K562 (cell line): ENCODE results near the gene RARA. TPM values are rescaled to one million over a fixed set of nuclear protein-coding genes. Genes with fewer than 3 reads are reported as not detected.
A peak's percentile ranks its signal among the peaks of the same experiment; 100 is the strongest.

Source experiments
- ARID1B ChIP-seq: fragments of 450-650 bp; IDR thresholded peaks from 2 replicates; pipeline ENCODE4 v1.6.1; 2016; ENCODE audit warnings: antibody characterized with exemption, mild to moderate bottlenecking, inconsistent platforms
- DACH1 ChIP-seq: fragments of 450-650 bp; IDR thresholded peaks from 2 replicates; pipeline ENCODE4 v1.6.1; 2018; ENCODE audit not compliant: partially characterized antibody
- E2F3 ChIP-seq: fragments of 250-450 bp; sonication (Bioruptor Pico); IDR thresholded peaks from 2 replicates; pipeline ENCODE4 v1.4.0; 2020; ENCODE audit warnings: mild to moderate bottlenecking
- ERF ChIP-seq: fragments of 450-650 bp; formaldehyde crosslinking; IDR thresholded peaks from 2 replicates; pipeline ENCODE4 v1.4.0; 2020; ENCODE audit warnings: mild to moderate bottlenecking, mixed read lengths
- HNRNPL ChIP-seq: fragments of 200-400 bp; formaldehyde crosslinking; IDR thresholded peaks from 2 replicates; pipeline ENCODE4 v1.6.1; 2017; ENCODE audit warnings: low read depth, mild to moderate bottlenecking, low read length
- HOXB6 ChIP-seq: fragments of 250-450 bp; sonication (Bioruptor Pico); IDR thresholded peaks from 2 replicates; pipeline ENCODE4 v1.5.1; 2022; ENCODE audit warnings: mild to moderate bottlenecking, borderline replicate concordance
- LEF1 ChIP-seq: fragments of 450-650 bp; IDR thresholded peaks from 2 replicates; pipeline ENCODE4 v1.6.1; 2016; ENCODE audit warnings: mild to moderate bottlenecking
- MCM3 ChIP-seq: fragments of 450-650 bp; IDR thresholded peaks from 2 replicates; pipeline ENCODE4 v1.6.1; 2016
- MTF1 ChIP-seq: fragments of 250-450 bp; sonication (Bioruptor Pico); IDR thresholded peaks from 2 replicates; pipeline ENCODE4 v1.9.0; 2021; ENCODE audit warnings: moderate library complexity, mild to moderate bottlenecking, inconsistent platforms, borderline replicate concordance
- NFXL1 ChIP-seq: fragments of 450-650 bp; formaldehyde crosslinking; IDR thresholded peaks from 2 replicates; pipeline ENCODE4 v1.4.0; 2021; ENCODE audit warnings: mild to moderate bottlenecking
- PCBP1 ChIP-seq: fragments of 200-400 bp; formaldehyde crosslinking; IDR thresholded peaks from 2 replicates; pipeline ENCODE4 v1.6.1; 2018; ENCODE audit warnings: mild to moderate bottlenecking, low read depth, low read length; ENCODE audit not compliant: poor library complexity, severe bottlenecking
- PTRF ChIP-seq: fragments of 450-650 bp; IDR thresholded peaks from 2 replicates; pipeline ENCODE4 v1.6.1; 2016; ENCODE audit warnings: mild to moderate bottlenecking, missing genetic modification characterization, missing compliant biosample characterization
- RFX5 ChIP-seq: IDR thresholded peaks from 2 replicates; pipeline ENCODE4 v1.6.1; 2011; ENCODE audit warnings: low read depth, mild to moderate bottlenecking, improper control_type of control experiment, low read length
- SETDB1 ChIP-seq: IDR thresholded peaks from one replicate; pipeline ENCODE4 v1.6.1; 2012; ENCODE audit warnings: low read length, control low read depth, inconsistent platforms
- TEAD1 ChIP-seq, 2 experiments: fragments of 450-650 bp in 1 of 2; sonication (generic) in 1 of 2; formaldehyde crosslinking; IDR thresholded peaks; 2 replicates each; pipeline versions ENCODE4 v1.4.0 to v1.8.0; 2020 to 2022; ENCODE audit warnings: mild to moderate bottlenecking in 2 of 2, missing genetic modification reagents in 1 of 2
- YY1 ChIP-seq, 3 experiments: IDR thresholded peaks; 2 replicates each; pipeline ENCODE4 v1.6.1; 2011; ENCODE audit warnings: low read length in 2 of 3, mild to moderate bottlenecking in 2 of 3, moderate library complexity in 2 of 3, borderline replicate concordance in 1 of 3, control low read depth in 1 of 3, low read depth in 1 of 3; ENCODE audit not compliant: insufficient read depth in 3 of 3, insufficient replicate concordance in 2 of 3, control insufficient read depth in 1 of 3, insufficient read length in 1 of 3; ENCODE audit errors: extremely low read depth in 1 of 3
- ZNF408 ChIP-seq: fragments of 250-450 bp; sonication (Bioruptor Pico); IDR thresholded peaks from 2 replicates; pipeline ENCODE4 v1.4.0; 2020; ENCODE audit warnings: low read depth, mild to moderate bottlenecking, moderate library complexity
- ZNF785 ChIP-seq: fragments of 250-450 bp; sonication (Bioruptor Pico); IDR thresholded peaks from 2 replicates; pipeline ENCODE4 v1.4.0; 2020; ENCODE audit warnings: mild to moderate bottlenecking
- ZSCAN32 ChIP-seq: fragments of 450-650 bp; formaldehyde crosslinking; IDR thresholded peaks from 2 replicates; pipeline ENCODE4 v1.4.0; 2020; ENCODE audit warnings: mild to moderate bottlenecking, moderate library complexity
- polyA plus RNA-seq, 8 experiments: library from polyadenylated mRNA; depleted of rRNA in 4 of 8; stranded (reverse) in 5 of 8; unstranded in 3 of 8; fragments of >200 nt; fragmentation: Nextera tagmentation in 2 of 8; fragmentation: Illumina TruSeq in 1 of 8; extraction: Ambion mirVana in 2 of 8; extraction: Trizol in 1 of 8; gene quantifications; 2 replicates each; pipeline versions ENCODE4 v1.2.1 to v1.2.3, GENCODE V29; 2011 to 2014; ENCODE audit warnings: inconsistent platforms in 1 of 8, missing spikeins in 1 of 8
- total RNA-seq, 7 experiments: library from RNA; depleted of rRNA in 6 of 7; stranded (reverse); fragments of >200 nt in 6 of 7; fragmentation: Illumina TruSeq in 2 of 7; extraction: Trizol in 2 of 7; gene quantifications; 2 replicates each; pipeline versions ENCODE4 v1.2.1 to v1.2.3, GENCODE V29; 2011 to 2021; ENCODE audit warnings: low replicate concordance in 1 of 7
- TF ChIP-seq, protein P1 (sequence below): conservative IDR thresholded peaks from 2 replicates; pipeline ENCODE4 v1.6.1; 2011; ENCODE audit warnings: low read depth, mild to moderate bottlenecking, low read length; ENCODE audit not compliant: control insufficient read depth
- TF ChIP-seq, protein P2 (sequence below): fragments of 250-450 bp; sonication (Bioruptor Pico); IDR thresholded peaks from 2 replicates; pipeline ENCODE4 v1.8.0; 2022; ENCODE audit warnings: inconsistent platforms, mild to moderate bottlenecking, moderate library complexity, borderline replicate concordance
- TF ChIP-seq, protein P3 (sequence below): fragments of 250-450 bp; sonication (Bioruptor Pico); IDR thresholded peaks from 2 replicates; pipeline ENCODE4 v1.8.0; 2021; ENCODE audit warnings: borderline replicate concordance, mild to moderate bottlenecking, moderate library complexity; ENCODE audit not compliant: poor library complexity, severe bottlenecking
- TF ChIP-seq, protein P4 (sequence below): fragments of 450-650 bp; formaldehyde crosslinking; IDR thresholded peaks from 2 replicates; pipeline ENCODE4 v1.4.0; 2022; ENCODE audit warnings: missing genetic modification characterization

RARA gene
- total and polyA plus RNA-seq, 9 of the 15 experiments (the other 6 are each of a cell fraction or from before 2014, with no cell fraction given): 0.10 to 28.0 (median 7.9) TPM

DNA sequence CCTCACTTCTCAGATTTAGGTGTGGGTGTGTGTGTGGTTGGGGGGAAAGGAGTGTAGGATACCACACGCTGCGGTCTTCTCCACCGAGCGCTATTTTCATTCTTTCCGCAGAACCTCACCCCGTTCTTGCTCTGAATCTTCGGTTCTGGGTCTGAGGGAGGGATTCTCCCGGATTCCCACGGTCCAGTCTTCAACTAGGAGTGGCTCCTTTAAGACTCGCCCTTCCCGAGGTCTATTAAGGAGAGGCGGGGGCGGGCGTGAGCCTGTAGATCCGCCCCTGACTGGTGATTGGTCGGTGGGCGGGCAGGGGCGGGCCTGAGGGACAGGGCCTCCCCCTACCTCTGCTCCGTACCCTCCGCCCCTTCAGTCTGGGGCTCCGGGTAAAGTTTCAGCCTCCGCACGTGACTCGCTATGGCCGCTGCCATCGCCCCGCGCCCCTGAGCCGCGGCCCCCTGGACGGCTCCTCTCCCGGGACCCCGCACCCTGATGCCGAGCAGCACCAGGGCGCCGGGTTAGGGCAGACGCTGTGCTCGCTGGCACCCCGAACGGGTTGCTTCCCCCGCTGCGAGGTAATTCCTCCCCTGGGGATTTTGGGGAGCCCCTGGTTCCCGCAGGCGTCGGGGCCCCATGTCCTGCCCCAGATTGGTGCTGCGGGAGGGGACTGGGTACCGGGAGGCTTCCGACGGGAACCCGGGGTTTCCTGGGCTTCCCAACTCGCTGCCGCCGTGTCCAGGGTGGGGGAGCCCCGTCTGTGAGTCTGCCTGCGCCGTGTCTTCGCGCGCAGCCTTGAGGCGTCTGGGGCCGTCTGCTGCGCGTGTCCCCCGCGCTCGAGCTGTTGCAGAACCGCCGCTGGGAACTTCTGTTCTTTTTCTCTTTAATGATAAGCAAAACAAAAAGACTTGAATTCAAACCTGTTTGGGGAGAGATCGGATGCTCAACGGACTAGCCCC is 9.2 kb downstream of the RARA start (continued):
- TF ChIP-seq MTF1 (no peak), ZNF785 (CRISPR knock-in tag) (no peak), HOXB6 (CRISPR knock-in tag) (no peak), NFXL1 (CRISPR knock-in tag) (no peak), RFX5 (no peak), ZNF408 (no peak), ERF (CRISPR knock-in tag) (0 out of 2 replicates have a peak, but pooled peaks have one; percentile 8), LEF1 (peak; percentile 36; the same call in 1 of the 2 replicates), E2F3 (CRISPR knock-in tag) (no peak), PCBP1 (peak; percentile 32), PTRF (tag) (no peak), TEAD1 (CRISPR knock-in tag; IDR thresholded peaks at IDR 0.05) (no peak), ZSCAN32 (CRISPR knock-in tag) (no peak), ARID1B (no peak), DACH1 (no peak), HNRNPL (peak; percentile 74; the same call in 1 of the 2 replicates), YY1 (IDR thresholded peaks at IDR 0.05; ENCODE audit: borderline replicate concordance in 1 of 3, control insufficient read depth in 1 of 3, extremely low read depth in 1 of 3, insufficient read depth in 3 of 3, insufficient read length in 1 of 3, insufficient replicate concordance in 2 of 3, low read depth in 1 of 3, low read length in 2 of 3) (peak; percentile 57 to 92 (median 89)), MCM3 (no peak), SETDB1 (no peak)
- TF ChIP-seq, protein P1, sequence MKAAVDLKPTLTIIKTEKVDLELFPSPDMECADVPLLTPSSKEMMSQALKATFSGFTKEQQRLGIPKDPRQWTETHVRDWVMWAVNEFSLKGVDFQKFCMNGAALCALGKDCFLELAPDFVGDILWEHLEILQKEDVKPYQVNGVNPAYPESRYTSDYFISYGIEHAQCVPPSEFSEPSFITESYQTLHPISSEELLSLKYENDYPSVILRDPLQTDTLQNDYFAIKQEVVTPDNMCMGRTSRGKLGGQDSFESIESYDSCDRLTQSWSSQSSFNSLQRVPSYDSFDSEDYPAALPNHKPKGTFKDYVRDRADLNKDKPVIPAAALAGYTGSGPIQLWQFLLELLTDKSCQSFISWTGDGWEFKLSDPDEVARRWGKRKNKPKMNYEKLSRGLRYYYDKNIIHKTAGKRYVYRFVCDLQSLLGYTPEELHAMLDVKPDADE: peak; percentile 74; the same call in 1 of the 2 replicates
- TF ChIP-seq, protein P2, sequence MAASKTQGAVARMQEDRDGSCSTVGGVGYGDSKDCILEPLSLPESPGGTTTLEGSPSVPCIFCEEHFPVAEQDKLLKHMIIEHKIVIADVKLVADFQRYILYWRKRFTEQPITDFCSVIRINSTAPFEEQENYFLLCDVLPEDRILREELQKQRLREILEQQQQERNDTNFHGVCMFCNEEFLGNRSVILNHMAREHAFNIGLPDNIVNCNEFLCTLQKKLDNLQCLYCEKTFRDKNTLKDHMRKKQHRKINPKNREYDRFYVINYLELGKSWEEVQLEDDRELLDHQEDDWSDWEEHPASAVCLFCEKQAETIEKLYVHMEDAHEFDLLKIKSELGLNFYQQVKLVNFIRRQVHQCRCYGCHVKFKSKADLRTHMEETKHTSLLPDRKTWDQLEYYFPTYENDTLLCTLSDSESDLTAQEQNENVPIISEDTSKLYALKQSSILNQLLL: no peak
- TF ChIP-seq, protein P3, sequence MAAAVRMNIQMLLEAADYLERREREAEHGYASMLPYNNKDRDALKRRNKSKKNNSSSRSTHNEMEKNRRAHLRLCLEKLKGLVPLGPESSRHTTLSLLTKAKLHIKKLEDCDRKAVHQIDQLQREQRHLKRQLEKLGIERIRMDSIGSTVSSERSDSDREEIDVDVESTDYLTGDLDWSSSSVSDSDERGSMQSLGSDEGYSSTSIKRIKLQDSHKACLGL (CRISPR knock-in tag): peak; percentile 47
- TF ChIP-seq, protein P4, sequence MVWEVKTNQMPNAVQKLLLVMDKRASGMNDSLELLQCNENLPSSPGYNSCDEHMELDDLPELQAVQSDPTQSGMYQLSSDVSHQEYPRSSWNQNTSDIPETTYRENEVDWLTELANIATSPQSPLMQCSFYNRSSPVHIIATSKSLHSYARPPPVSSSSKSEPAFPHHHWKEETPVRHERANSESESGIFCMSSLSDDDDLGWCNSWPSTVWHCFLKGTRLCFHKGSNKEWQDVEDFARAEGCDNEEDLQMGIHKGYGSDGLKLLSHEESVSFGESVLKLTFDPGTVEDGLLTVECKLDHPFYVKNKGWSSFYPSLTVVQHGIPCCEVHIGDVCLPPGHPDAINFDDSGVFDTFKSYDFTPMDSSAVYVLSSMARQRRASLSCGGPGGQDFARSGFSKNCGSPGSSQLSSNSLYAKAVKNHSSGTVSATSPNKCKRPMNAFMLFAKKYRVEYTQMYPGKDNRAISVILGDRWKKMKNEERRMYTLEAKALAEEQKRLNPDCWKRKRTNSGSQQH (CRISPR knock-in tag): no peak
